Measurements from ENCODE around the gene MUC4. TPM values are rescaled to one million over a fixed set of nuclear protein-coding genes. Genes with fewer than 3 reads are reported as not detected.

The MUC4 gene
- total RNA-seq, 1 experiment from 2014 or later: 63.7 TPM

- Histone ChIP-seq H3K9me2 (ENCODE audit: insufficient read depth) (no peaks in the 10 kb centered on the region), H3K79me2 (ENCODE audit: low read depth) (no peaks in the 10 kb centered on the region), H3K4me3 (no peak overlapping the region), H2AFZ (no peak overlapping the region), H3K27ac (no peak overlapping the region), H3K4me2 (peak overlapping the region; percentile 21; the same call in 1 of the 2 replicates), H4K20me1 (ENCODE audit: insufficient read depth) (no peaks in the 10 kb centered on the region), H3F3A (ENCODE audit: insufficient read depth, low read depth) (peaks cover 28% of the 10 kb centered on the region), H3K27me3 (ENCODE audit: insufficient read depth, low read depth) (no peaks in the 10 kb centered on the region), H3K4me1 (replicated peaks; ENCODE audit: insufficient read depth) (peaks cover 40% of the 10 kb centered on the region), H3K36me3 (ENCODE audit: low read depth) (no peaks in the 10 kb centered on the region), H3K9me3 (ENCODE audit: insufficient read depth, low read depth) (no peaks in the 10 kb centered on the region)
- ChIA-PET POLR2A (ENCODE audit: unreplicated experiment) (interaction anchor here (0.8 kb wide), 1 partner anchor 45 kb away, joined by 4 read pairs; no protein-coding TSS in a partner anchor), CTCF (interaction anchor here (0.6 kb wide), 1 partner anchor 321 kb away, joined by 8 read pairs; no protein-coding TSS in a partner anchor)
- DNase-seq: no peak
- TF ChIP-seq CTCF (conservative IDR thresholded peaks at IDR 0.05): no peak
- no peak for TF ChIP-seq EZH2 (IDR thresholded peaks at IDR 0.05; ENCODE audit: low read depth)
- BruUV-seq (replicated peaks): no TSS peak
- intact Hi-C loops (cut with micrococcal nuclease; ENCODE audit: unreplicated experiment): loop anchor here (10.0 kb wide), 1 partner anchor 340 kb away; no protein-coding TSS in a partner anchor
Measured at GRCh38 chr3:195854628-195855294, 43.0 kb upstream of the MUC4 start.

GRCh38 chr3:195853996-195854395, 42.3 kb upstream of the MUC4 start:
- no peaks in the 10 kb centered on the region for H3K27me3 ChIP-seq (ENCODE audit: insufficient read depth, low read depth)
- H3K27ac ChIP-seq: no peak overlapping the region
- H3K4me1 ChIP-seq (replicated peaks; ENCODE audit: insufficient read depth): peaks cover 41% of the 10 kb centered on the region
- H3K79me2 ChIP-seq (ENCODE audit: low read depth): no peaks in the 10 kb centered on the region
- H3K36me3 ChIP-seq (ENCODE audit: low read depth): no peaks in the 10 kb centered on the region
- DNase-seq: no peak
- intact Hi-C loops (cut with micrococcal nuclease; ENCODE audit: unreplicated experiment): loop anchor here (10.0 kb wide), 1 partner anchor 341 kb away; no protein-coding TSS in a partner anchor
- H3K9me3 ChIP-seq (ENCODE audit: insufficient read depth, low read depth): no peaks in the 10 kb centered on the region
- H3K9me2 ChIP-seq (ENCODE audit: insufficient read depth): no peaks in the 10 kb centered on the region
- no peak overlapping the region for H3K4me3 ChIP-seq
- H3F3A ChIP-seq (ENCODE audit: insufficient read depth, low read depth): peaks cover 27% of the 10 kb centered on the region
- H4K20me1 ChIP-seq (ENCODE audit: insufficient read depth): no peaks in the 10 kb centered on the region
- CTCF ChIA-PET: interaction anchor here (0.7 kb wide), 1 partner anchor 582 kb away, joined by 3 read pairs; no protein-coding TSS in a partner anchor
- no peak overlapping the region for H3K4me2 ChIP-seq
- no peak overlapping the region for H2AFZ ChIP-seq
- POLR2A ChIA-PET (ENCODE audit: unreplicated experiment): interaction anchor here (0.8 kb wide), 1 partner anchor 45 kb away, joined by 4 read pairs; no protein-coding TSS in a partner anchor
- BruUV-seq (replicated peaks): no TSS peak
- no peak for TF ChIP-seq EZH2 (IDR thresholded peaks at IDR 0.05; ENCODE audit: low read depth)
- no peak for TF ChIP-seq CTCF (conservative IDR thresholded peaks at IDR 0.05)

- Histone ChIP-seq H3K36me3 (ENCODE audit: low read depth) (no peaks in the 10 kb centered on the region), H3K79me2 (ENCODE audit: low read depth) (no peaks in the 10 kb centered on the region), H3F3A (ENCODE audit: insufficient read depth, low read depth) (peaks cover 25% of the 10 kb centered on the region), H3K4me3 (no peak overlapping the region), H2AFZ (no peak overlapping the region), H3K4me1 (replicated peaks; ENCODE audit: insufficient read depth) (peaks cover 48% of the 10 kb centered on the region), H3K4me2 (no peak overlapping the region), H3K27ac (no peak overlapping the region), H3K9me3 (ENCODE audit: insufficient read depth, low read depth) (no peaks in the 10 kb centered on the region), H4K20me1 (ENCODE audit: insufficient read depth) (no peaks in the 10 kb centered on the region), H3K27me3 (ENCODE audit: insufficient read depth, low read depth) (no peaks in the 10 kb centered on the region), H3K9me2 (ENCODE audit: insufficient read depth) (no peaks in the 10 kb centered on the region)
- no TSS peak for BruUV-seq (replicated peaks)
- ChIA-PET POLR2A (ENCODE audit: unreplicated experiment) (interaction anchor here (0.6 kb wide), 1 partner anchor 296 kb away, joined by 3 read pairs; no protein-coding TSS in a partner anchor), CTCF (interaction anchor here (0.6 to 1.4 kb wide), 3 partner anchors 36 to 408 kb away, joined by 4 to 6 read pairs (median 6); no protein-coding TSS in a partner anchor)
- intact Hi-C loops (cut with micrococcal nuclease; ENCODE audit: unreplicated experiment): loop anchor here (10.0 kb wide), 1 partner anchor 342 kb away; no protein-coding TSS in a partner anchor
- DNase-seq: no peak
- TF ChIP-seq EZH2 (IDR thresholded peaks at IDR 0.05; ENCODE audit: low read depth) (no peak), CTCF (conservative IDR thresholded peaks at IDR 0.05) (no peak)
Measured at GRCh38 chr3:195853036-195853435, 41.3 kb upstream of the MUC4 start.

All from PC-9 (cell line).